Heart right ventricle (tissue), 16 donors: ENCODE results near the gene MYO15B. TPM values are rescaled to one million over a fixed set of nuclear protein-coding genes. Genes with fewer than 3 reads are reported as not detected.

ENCODE experiments used
- ATAC-seq, 8 donors: fragments of 200-7000 bp; cut with Tn5 transposase; one replicate each; pipeline ENCODE4 v1.9.1; 2020; ENCODE audit warnings: mild to moderate bottlenecking in 8 of 8, moderate library complexity in 8 of 8, moderate number of reproducible peaks in 1 of 8
- DNase-seq, 2 donors: peaks; one replicate each; pipeline ENCODE4 v3.0.0-alpha.2; 2020
- H3K27ac ChIP-seq, 10 donors: fragments of 200-600 bp; sonication (generic) in 2 of 10; one replicate each; pipeline versions ENCODE4 v1.5.0 to v1.8.0; 2020 to 2022; ENCODE audit warnings: mild to moderate bottlenecking in 3 of 10
- H3K27me3 ChIP-seq, 7 donors: fragments of 200-600 bp; one replicate each; pipeline ENCODE4 v1.8.0; 2021 to 2022; ENCODE audit warnings: mild to moderate bottlenecking in 2 of 7
- H3K36me3 ChIP-seq, 9 donors: fragments of 200-600 bp; sonication (generic) in 1 of 9; one replicate each; pipeline versions ENCODE4 v1.5.0 to v1.8.0; 2020 to 2022; ENCODE audit warnings: mild to moderate bottlenecking in 2 of 9
- H3K4me1 ChIP-seq, 9 donors: fragments of 200-600 bp; sonication (generic) in 1 of 9; one replicate each; pipeline versions ENCODE4 v1.5.0 to v1.8.0; 2020 to 2022; ENCODE audit warnings: mild to moderate bottlenecking in 4 of 9
- H3K4me3 ChIP-seq, 10 donors: fragments of 200-600 bp; sonication (generic) in 2 of 10; one replicate each; pipeline versions ENCODE4 v1.5.0 to v1.8.0; 2020 to 2022; ENCODE audit warnings: mild to moderate bottlenecking in 7 of 10, moderate library complexity in 2 of 10
- H3K9me3 ChIP-seq, 11 donors: fragments of 200-600 bp in 10 of 11; sonication (generic) in 2 of 11; one replicate each; pipeline versions ENCODE4 v1.5.0 to v1.8.0; 2013 to 2022; ENCODE audit warnings: mild to moderate bottlenecking in 2 of 11, control low read depth in 1 of 11, moderate library complexity in 1 of 11
- WGBS, 2 donors: extraction: QIAGEN DNeasy Blood & Tissue Kit; methylation state at CpG; one replicate each; pipeline ENCODE4 v1.1.7; 2013; ENCODE audit warnings: inconsistent platforms in 1 of 2; 5-methylcytosine and 5-hydroxymethylcytosine counted together
- intact Hi-C, 10 donors: fragments of 100-400 bp; cut with DNase I; formaldehyde crosslinking; loops; one replicate each; pipeline versions ENCODE4 v1.11.1 to v1.14.2; 2022
- polyA plus RNA-seq, 2 donors: library from polyadenylated mRNA; stranded (reverse); fragments of 200-250 nt; gene quantifications; one replicate each; pipeline ENCODE4 v1.2.3, GENCODE V29; 2013
- total RNA-seq, 10 donors: library from RNA; stranded (reverse); fragmentation: NEBNext Ultra II Directional in 3 of 10; extraction: Animal tissue kit (Norgen Biotek cat#: 25700) in 3 of 10; gene quantifications; one replicate each; pipeline versions ENCODE4 v1.2.1 to v1.2.4, GENCODE V29; 2021 to 2023
- TF ChIP-seq, protein P1 (sequence below), 9 donors: fragments of 200-600 bp; sonication (generic) in 2 of 9; IDR thresholded peaks; one replicate each; pipeline versions ENCODE4 v1.5.0 to v1.8.0; 2021 to 2022; ENCODE audit warnings: antibody characterized with exemption in 9 of 9, mild to moderate bottlenecking in 5 of 9, moderate library complexity in 1 of 9
- donor health status: Arrhythmogenic right ventricular cardiomyopathy.
- donor health status: ischemic (EF 13 %, LVEDD 7.1; RV severe dilation, severe dysfunction).
- donor health status: healthy with polysubstance abuse.
- donor health status: DM: no; HTN: yes; CAD: no.
- donor health status: DM: no; HTN: no; CAD: no.
- donor health status: ischemic (EF 25% LVEDD 6.9; RV normal size, moderate dysfunction).
- donor health status: ischemic (EF 25% LVEDD 5.7; RV mildly dilated, moderate dysfunction).
- donor health status: healthy.
- donor health status: DM: yes; HTN: yes; CAD: no.
- donor health status: Ischemic cardiomyopathy.
- donor health status: ischemic (EF 35%, LVEDD 5.7; RV mildly dilated, moderate dysfunction).
- donor health status: nonischemic (EF 11% LVEDD 7.7; RV severe dilation, severe dysfunction).
- donor health status: DM: yes; HTN: yes; CAD: no.
- donor health status: PGD.
- donor health status: ischemic (EF 29% LVEDD 5.4; RV normal size, mild dysfunction).
- donor health status: nonischemic (EF 23%, LVEDD 6.1; RV moderate dilation, normal function).

Gene MYO15B
- total and polyA plus RNA-seq, 12 donors = 27.9 to 205 (median 45.8) TPM

- ATAC-seq (no peak), DNase-seq (no peak)
- Histone ChIP-seq H3K4me3 (no peak overlapping the region), H3K36me3 (no peaks in the 10 kb centered on the region), H3K27ac (no peak overlapping the region), H3K27me3 (no peaks in the 10 kb centered on the region), H3K4me1 (no peaks in the 10 kb centered on the region), H3K9me3 (no peaks in the 10 kb centered on the region)
- TF ChIP-seq, protein P1, sequence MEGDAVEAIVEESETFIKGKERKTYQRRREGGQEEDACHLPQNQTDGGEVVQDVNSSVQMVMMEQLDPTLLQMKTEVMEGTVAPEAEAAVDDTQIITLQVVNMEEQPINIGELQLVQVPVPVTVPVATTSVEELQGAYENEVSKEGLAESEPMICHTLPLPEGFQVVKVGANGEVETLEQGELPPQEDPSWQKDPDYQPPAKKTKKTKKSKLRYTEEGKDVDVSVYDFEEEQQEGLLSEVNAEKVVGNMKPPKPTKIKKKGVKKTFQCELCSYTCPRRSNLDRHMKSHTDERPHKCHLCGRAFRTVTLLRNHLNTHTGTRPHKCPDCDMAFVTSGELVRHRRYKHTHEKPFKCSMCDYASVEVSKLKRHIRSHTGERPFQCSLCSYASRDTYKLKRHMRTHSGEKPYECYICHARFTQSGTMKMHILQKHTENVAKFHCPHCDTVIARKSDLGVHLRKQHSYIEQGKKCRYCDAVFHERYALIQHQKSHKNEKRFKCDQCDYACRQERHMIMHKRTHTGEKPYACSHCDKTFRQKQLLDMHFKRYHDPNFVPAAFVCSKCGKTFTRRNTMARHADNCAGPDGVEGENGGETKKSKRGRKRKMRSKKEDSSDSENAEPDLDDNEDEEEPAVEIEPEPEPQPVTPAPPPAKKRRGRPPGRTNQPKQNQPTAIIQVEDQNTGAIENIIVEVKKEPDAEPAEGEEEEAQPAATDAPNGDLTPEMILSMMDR (IDR thresholded peaks at IDR 0.05) = no peak
- WGBS, 2 donors = 88 to 91% methylated on average over 8 of the region's 8 CpGs
- intact Hi-C loops = loop anchor here in 1 of 10 donors (5.0 kb wide), 1 partner anchor 35 kb away; no protein-coding TSS in a partner anchor
Measured at GRCh38 chr17:75542229-75542628, 45.4 kb upstream of the MYO15B start.

DNA sequence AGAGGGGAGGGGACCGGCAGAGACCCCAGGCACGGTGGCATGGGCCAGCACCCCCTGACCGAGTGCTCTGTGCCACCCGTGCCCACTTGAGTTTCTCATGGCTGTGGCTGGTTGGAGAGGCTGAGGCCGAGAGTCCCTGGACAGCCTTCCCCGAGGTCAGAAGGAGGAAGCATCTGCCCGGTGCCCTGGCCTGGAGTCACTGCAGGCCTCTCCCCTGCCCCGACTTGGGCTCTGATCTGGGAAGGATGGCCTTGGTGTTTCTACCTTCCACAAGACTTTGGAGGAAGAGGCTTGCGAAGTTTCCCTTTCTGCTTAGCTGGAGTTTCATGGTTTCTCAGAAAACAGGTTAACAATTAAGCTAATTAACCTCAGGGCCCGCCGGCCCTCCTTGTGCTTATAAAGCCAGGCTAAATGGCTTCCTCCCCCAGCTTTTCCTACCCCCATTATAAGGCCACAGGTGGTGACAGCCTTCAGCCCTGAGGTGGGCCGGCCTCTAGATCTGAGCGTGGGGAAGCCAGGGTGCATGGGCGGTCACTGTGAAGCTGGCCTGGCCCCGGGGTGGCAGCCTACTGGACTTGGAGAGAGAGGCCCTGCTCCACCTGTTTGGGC lies 44.8 kb upstream of the MYO15B start:
- ATAC-seq = no peak
- H3K27ac ChIP-seq = no peak overlapping the region
- intact Hi-C loops = loop anchor here in 1 of 10 donors (5.0 kb wide), 1 partner anchor 34 kb away; no protein-coding TSS in a partner anchor
- no peaks in the 10 kb centered on the region for H3K4me1 ChIP-seq
- 91 to 92% methylated on average over 15 of the region's 15 CpGs for WGBS, 2 donors
- no peak for DNase-seq
- no peaks in the 10 kb centered on the region for H3K9me3 ChIP-seq
- no peaks in the 10 kb centered on the region for H3K36me3 ChIP-seq
- H3K4me3 ChIP-seq = no peak overlapping the region
- H3K27me3 ChIP-seq = no peaks in the 10 kb centered on the region
- TF ChIP-seq, protein P1 (IDR thresholded peaks at IDR 0.05) = no peak

GRCh38 chr17:75544250-75544649 lies 43.4 kb upstream of the MYO15B start:
- Histone ChIP-seq H3K9me3 (no peaks in the 10 kb centered on the region), H3K27me3 (no peaks in the 10 kb centered on the region), H3K4me1 (peaks cover 0 to 1% (median 0%) of the 10 kb centered on the region in 9 donors), H3K27ac (no peak overlapping the region), H3K36me3 (no peaks in the 10 kb centered on the region), H3K4me3 (no peak overlapping the region)
- no peak for DNase-seq
- TF ChIP-seq, protein P1 (IDR thresholded peaks at IDR 0.05) = no peak
- WGBS, 2 donors = 80 to 81% methylated on average over 8 of the region's 8 CpGs
- no peak for ATAC-seq
- intact Hi-C loops = loop anchor here in 1 of 10 donors (5.0 kb wide), 1 partner anchor 33 kb away; no protein-coding TSS in a partner anchor

DNA sequence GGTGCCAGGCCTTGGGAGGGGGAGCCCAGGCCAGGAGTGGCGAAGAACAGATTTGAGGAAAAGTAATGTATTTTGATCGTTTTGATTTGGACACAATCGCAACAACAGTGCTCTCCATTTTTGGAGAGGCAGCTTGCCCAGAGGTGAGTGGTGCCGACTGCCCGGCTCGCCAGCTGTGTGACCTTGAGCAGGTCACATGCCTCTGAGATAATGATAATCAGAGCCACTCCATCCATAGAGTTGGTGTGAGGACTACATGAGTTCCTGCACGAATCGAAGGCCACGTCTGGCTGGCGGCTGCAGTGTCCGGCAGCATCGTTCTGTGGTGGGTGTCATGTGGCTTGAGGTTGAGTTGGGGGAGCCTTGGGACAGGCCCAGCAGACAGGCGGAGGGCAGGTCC lies 41.4 kb upstream of the MYO15B start:
- ATAC-seq (no peak), DNase-seq (no peak)

More for the DNA sequence above, 41.4 kb upstream of the MYO15B start:
- intact Hi-C loops = no loop called here
- Histone ChIP-seq H3K27me3 (no peaks in the 10 kb centered on the region), H3K9me3 (no peaks in the 10 kb centered on the region), H3K4me3 (no peak overlapping the region), H3K4me1 (peaks cover 0 to 7% (median 0%) of the 10 kb centered on the region in 9 donors), H3K36me3 (no peaks in the 10 kb centered on the region), H3K27ac (no peak overlapping the region)
- TF ChIP-seq, protein P1 (IDR thresholded peaks at IDR 0.05) = no peak
- WGBS, 2 donors = 70 to 78% methylated on average over 13 of the region's 13 CpGs
